ENCODE measurements around the gene ZNF782.
A peak's percentile ranks its signal among the peaks of the same experiment; 100 is the strongest.
"Not testable (repeated sequence)": the region's sequence is repeated elsewhere in the genome, so short reads cannot be mapped to it uniquely, and the experiment has no call there.

ZNF782 gene

DNA sequence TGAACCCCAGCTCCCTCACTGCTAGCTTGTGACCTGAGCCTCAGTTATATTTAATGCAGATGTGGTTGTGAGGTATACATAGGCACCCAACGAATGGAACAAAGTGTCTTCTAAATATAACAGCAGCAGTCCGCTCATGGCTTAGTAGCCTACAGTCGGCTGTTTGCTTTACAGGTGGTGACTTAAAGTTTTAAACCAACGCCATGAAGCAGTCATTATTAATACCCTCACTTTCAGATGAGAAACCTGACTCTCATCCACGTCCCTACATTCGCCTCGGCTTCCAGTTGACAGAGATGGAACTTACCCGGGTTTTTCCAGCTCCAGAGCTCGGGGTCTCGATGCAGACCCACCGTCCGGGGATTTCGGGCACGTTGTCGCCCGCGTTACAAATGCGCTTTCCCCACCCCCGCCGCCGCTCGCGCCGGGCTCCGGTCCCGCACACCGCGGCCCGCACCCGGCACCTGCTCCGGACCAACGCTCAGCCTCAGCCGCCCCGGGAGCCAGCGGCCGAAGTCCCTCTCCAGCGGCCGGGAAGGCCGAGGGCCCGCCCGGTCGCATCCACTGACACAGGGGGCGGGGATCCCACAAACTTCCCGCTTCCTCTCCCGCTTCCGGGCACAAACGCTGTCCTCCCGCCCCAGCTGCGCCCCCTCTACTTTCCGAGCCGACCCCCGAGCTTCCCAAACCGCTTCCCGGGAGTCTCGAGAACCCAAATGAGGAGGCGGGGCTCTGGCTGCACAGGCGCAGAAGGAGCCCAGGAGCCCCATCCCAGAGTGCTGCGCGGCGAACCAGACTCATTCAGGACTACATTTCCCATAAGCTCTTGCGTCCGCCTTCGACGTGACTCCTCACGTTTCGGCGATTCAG lies at the start of gene ZNF782:
ZNF782 (minus strand) TSS at position 734 of the 870 bp plus-strand sequence. CDS start 2,553 bp downstream, outside the sequence.
- peak within 1 kb of the TSS; percentile 82 to 83 for H3K4me3 ChIP-seq (replicated peaks in 1 of 2; ENCODE audit: low read depth in 2 of 2, low read length in 2 of 2)
- TF ChIP-seq, protein P1, sequence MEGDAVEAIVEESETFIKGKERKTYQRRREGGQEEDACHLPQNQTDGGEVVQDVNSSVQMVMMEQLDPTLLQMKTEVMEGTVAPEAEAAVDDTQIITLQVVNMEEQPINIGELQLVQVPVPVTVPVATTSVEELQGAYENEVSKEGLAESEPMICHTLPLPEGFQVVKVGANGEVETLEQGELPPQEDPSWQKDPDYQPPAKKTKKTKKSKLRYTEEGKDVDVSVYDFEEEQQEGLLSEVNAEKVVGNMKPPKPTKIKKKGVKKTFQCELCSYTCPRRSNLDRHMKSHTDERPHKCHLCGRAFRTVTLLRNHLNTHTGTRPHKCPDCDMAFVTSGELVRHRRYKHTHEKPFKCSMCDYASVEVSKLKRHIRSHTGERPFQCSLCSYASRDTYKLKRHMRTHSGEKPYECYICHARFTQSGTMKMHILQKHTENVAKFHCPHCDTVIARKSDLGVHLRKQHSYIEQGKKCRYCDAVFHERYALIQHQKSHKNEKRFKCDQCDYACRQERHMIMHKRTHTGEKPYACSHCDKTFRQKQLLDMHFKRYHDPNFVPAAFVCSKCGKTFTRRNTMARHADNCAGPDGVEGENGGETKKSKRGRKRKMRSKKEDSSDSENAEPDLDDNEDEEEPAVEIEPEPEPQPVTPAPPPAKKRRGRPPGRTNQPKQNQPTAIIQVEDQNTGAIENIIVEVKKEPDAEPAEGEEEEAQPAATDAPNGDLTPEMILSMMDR (IDR thresholded peaks at IDR 0.05; ENCODE audit: low read depth, low read length) = no peak
- peak; percentile 95 for DNase-seq (ENCODE audit: low read depth in 2 of 2)

DNA sequence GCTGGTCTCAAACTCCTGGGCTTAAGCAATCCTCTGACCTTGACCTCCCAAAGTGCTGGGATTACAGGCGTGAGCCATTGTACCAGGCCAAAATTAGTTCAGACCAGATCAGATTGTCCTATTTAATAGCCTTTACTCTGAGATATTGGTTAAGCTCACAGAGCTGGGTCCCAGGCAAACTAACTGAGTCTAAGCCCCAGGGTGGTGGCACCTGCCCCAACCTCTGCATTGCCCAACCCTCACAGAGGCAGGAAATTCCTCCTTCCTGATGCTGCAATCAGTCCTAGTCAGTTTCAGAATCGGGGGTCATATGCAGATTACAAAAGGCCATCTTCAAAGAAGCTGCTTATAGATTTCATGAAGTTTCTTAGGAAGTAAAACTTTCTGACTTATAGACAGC lies 45.7 kb upstream of the ZNF782 start:
- H3K4me3 ChIP-seq (replicated peaks in 1 of 2; ENCODE audit: low read depth in 2 of 2, low read length in 2 of 2); DNase-seq (ENCODE audit: low read depth in 2 of 2): not testable (repeated sequence)

DNA sequence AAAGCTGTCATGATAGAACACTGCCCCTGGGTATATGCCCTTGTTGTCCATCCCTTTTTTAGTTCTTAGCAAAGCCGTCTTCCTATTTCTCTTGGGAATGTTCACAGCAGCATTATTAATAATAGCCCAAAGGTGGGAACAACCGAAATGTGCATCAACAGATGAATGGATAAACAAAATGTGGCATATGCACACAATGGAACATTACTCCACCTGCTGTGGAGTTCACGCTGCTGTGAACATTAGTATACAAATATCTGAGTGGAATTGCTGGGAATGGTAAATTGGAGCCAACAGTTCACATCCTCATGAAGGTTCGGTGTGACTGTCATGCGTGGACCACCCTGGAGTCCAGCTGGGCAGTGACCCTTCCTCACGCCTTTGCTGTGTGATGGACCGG lies 37.8 kb upstream of the ZNF782 start:
- TF ChIP-seq, protein P1 (IDR thresholded peaks at IDR 0.05; ENCODE audit: low read depth, low read length) = no peak
- DNase-seq (ENCODE audit: low read depth in 2 of 2) = no peak
- no peak overlapping the region for H3K4me3 ChIP-seq (replicated peaks in 1 of 2; ENCODE audit: low read depth in 2 of 2, low read length in 2 of 2)

DNA sequence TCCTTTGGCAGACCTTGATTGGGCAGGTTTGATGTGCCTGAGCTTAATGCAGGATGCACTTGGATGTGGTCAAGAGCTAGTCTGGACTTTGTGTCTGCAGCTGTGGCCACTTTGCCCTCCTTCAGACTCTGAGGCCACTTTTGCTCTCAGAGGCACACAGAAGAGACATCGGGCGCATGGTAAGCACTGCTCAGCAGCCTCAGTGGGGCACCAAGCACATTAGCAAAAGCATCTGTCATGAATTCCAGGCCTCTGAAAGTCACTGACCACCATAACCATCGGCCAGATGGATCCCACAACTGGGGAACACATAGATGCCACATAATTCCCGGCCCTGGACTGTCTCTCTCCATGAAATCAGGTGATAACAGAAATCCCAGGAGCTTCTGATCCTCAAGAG lies 34.3 kb upstream of the ZNF782 start:
- H3K4me3 ChIP-seq (replicated peaks in 1 of 2; ENCODE audit: low read depth in 2 of 2, low read length in 2 of 2) = no peak overlapping the region
- DNase-seq (ENCODE audit: low read depth in 2 of 2) = no peak
- TF ChIP-seq, protein P1 (IDR thresholded peaks at IDR 0.05; ENCODE audit: low read depth, low read length) = no peak

DNA sequence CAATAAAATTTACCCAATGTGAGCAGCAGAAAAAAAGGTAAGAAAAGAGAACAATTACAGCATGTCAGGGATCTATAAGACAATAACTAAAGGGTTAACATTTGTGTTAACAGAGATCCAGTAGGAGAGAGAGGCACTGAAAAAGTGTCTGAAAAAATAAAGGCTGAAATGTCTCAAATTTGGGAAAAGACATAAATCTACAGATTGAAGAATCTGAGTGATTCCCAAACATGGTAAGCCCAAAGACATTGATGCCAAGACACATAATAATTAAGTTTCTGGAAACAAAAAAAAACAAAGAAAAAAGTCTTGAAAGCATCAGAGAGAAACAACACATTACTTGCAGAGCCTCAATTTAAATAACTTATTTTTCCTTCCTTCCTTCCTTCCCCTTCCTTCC lies 31.1 kb upstream of the ZNF782 start:
- no peak for DNase-seq (ENCODE audit: low read depth in 2 of 2)
- TF ChIP-seq, protein P1 (IDR thresholded peaks at IDR 0.05; ENCODE audit: low read depth, low read length) = no peak
- H3K4me3 ChIP-seq (replicated peaks in 1 of 2; ENCODE audit: low read depth in 2 of 2, low read length in 2 of 2) = no peak overlapping the region

DNA sequence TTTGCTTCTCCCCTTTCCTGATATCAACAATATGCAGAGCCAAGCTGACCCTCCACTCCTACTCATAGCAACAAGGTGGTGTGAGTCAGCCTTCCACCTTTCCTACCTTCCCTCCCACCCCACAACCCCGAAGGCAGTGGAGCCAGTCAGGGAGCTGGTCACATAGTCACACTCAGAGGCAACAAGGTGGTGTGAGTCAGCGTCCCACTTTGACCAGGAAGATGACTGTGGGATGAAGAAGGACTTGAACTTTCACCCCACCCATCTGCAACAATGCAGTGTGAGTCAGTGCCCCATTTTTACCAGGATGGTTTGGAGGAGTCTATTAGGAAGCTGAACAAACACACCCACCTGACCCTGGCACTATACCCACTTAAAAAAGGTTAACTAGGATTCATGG lies 30.1 kb upstream of the ZNF782 start:
- DNase-seq (ENCODE audit: low read depth in 2 of 2) = peak; percentile 16 to 84
- no peak overlapping the region for H3K4me3 ChIP-seq (replicated peaks in 1 of 2; ENCODE audit: low read depth in 2 of 2, low read length in 2 of 2)
- TF ChIP-seq, protein P1 (IDR thresholded peaks at IDR 0.05; ENCODE audit: low read depth, low read length) = no peak

DNA sequence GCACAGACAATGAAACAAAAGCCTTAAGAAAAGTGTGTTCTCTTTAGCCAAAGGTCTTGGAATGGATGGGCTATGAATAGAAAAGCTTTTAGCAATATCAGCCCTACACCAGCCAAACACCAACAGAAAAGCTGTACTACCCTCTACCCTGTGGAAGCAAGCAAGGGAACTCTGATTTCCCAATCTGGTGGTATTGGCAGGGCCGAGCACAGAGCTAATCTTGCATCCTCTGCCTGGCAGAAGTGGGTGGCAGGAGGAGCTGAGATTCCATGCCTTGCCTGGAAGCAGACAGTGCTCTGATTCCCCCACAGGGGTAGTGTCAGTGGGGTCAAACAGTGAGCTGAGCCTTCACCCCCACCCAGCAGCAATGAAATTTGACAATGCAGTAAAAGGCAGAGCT lies 29.6 kb upstream of the ZNF782 start:
- peak in 1 of 2 donors; percentile 22 for DNase-seq (ENCODE audit: low read depth in 2 of 2)
- TF ChIP-seq, protein P1 (IDR thresholded peaks at IDR 0.05; ENCODE audit: low read depth, low read length) = no peak
- H3K4me3 ChIP-seq (replicated peaks in 1 of 2; ENCODE audit: low read depth in 2 of 2, low read length in 2 of 2) = no peak overlapping the region

Measured in cardiac fibroblast (primary cell).